ENCODE results near the gene TMEM63C.

TMEM63C gene, protein sequence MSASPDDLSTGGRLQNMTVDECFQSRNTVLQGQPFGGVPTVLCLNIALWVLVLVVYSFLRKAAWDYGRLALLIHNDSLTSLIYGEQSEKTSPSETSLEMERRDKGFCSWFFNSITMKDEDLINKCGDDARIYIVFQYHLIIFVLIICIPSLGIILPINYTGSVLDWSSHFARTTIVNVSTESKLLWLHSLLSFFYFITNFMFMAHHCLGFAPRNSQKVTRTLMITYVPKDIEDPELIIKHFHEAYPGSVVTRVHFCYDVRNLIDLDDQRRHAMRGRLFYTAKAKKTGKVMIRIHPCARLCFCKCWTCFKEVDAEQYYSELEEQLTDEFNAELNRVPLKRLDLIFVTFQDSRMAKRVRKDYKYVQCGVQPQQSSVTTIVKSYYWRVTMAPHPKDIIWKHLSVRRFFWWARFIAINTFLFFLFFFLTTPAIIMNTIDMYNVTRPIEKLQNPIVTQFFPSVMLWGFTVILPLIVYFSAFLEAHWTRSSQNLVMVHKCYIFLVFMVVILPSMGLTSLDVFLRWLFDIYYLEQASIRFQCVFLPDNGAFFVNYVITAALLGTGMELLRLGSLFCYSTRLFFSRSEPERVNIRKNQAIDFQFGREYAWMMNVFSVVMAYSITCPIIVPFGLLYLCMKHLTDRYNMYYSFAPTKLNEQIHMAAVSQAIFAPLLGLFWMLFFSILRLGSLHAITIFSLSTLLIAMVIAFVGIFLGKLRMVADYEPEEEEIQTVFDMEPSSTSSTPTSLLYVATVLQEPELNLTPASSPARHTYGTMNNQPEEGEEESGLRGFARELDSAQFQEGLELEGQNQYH

DNA sequence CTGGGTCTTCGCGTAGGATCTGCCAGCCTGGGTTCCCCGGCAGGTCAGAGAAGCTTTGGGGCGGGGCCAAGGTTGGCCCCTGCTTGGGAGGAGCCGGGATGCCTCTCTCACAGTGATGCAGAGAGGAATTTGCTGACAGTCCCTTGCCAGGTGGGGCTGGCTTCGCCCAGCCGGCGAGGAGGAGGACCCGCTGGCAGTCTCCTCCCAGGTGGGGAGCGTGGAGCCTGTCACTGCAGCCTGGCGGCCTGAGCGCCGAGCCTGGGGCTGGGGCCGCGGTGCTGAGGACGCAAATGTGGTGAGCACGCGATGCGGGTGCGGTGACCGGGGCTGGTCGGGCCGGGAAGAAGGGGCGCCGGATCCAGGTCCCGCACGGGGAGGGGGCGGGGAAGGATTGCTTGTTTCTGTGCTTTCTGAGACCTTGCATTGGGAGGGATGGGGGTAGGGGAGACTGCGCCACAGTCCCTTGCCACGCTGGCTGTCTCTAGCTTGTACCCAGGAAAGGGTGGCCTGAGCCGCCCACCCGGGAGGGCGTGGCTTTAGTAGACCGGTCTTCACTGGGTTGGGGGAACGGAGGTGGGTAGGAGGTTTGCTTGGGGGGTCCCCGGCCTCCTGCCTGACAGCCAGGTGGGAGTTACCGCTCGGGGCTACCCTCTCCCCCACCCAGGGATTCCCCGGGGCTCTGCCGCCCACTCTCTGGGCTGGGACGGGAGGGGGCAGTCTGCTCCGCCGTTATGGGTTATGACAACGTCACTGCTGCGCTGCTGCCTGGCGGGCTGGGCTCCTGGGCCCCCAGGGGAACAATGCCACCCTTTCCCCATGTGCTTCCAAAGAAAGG is at the start of gene TMEM63C:
Gene TMEM63C (plus strand): TSS at position 196 of the 835 bp plus-strand sequence. CDS start 37,016 bp downstream, outside the sequence.
- DNase-seq: peak; percentile 93

DNA sequence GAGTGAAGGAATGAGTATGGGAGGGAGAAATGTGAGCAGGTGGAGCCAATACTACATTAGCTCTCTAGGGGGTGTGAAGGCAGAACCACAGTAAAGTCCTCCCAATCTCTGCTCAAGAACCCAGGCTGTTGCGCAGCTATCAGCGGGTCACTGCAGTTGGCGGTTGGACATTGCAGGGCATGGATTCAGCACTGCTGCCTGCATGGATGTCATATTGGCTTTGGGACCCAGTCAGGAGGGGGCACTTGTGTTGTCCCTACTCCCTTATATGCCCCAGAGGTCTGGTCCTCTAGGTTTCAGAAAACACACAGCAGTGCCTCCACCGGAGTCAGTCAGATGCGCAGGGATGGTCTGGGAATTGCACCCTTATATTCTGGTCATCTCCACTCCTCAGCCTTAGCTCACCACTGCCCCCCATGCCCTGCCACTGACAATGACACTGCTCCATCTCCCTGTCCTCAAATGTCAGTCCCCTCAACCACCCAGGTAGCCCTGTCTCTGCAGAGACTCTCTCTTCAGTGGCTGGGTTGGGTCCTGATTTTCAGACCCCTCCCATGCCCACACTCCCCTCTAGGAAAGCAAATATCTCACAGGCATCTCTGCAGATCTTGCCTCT is 49.6 kb upstream of the TMEM63C start:
- DNase-seq: no peak

DNA sequence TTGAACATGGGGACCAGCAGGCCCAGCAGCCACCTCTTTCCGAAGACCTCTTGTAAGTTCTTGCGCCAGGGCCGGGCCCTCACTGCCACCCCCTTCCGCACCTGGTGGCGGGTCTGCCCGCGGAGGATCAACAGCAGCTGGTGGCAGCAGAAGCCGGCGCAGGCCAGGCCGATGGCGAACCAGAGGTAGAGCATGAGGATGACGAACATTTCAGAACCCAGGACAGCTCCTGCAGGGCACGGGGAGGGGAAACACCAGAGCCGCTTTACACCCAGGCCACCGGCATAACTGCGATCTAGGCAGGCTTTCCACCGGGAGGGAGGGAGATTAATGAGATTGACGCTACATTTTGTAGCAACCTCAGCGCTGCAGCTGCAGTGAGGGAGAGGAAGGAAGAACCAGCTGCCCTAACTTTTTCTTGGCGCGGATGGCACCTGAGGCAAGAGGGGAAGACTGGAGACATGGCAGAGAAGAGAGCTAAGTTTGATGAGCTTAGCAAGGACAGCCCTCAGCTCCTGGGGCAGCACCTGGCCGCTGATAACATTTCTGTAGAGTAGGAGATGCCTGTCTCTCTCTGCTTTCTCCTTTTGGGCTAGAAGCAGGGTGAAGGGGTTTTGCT is 47.8 kb upstream of the TMEM63C start:
- DNase-seq: no peak

DNA sequence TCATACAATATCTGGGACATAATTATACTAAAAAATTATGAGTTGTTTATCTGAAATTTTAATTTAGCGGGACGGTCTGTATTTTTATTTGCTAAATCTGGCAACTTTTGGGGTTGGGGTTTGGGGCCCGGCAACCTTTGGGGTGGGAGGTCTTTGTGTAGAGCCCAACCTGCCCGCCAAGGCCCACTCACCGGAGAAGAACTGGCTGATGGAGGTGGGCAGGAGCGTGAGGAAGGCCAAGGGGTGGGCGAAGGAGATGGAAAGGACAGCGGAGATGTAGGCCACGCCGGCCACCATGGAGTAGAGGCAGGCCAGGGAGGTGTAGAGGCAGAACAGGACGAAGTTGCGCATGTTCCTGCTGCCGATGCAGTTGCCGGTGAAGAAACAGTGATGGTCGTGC is 42.6 kb upstream of the TMEM63C start:
- DNase-seq: no peak

DNA sequence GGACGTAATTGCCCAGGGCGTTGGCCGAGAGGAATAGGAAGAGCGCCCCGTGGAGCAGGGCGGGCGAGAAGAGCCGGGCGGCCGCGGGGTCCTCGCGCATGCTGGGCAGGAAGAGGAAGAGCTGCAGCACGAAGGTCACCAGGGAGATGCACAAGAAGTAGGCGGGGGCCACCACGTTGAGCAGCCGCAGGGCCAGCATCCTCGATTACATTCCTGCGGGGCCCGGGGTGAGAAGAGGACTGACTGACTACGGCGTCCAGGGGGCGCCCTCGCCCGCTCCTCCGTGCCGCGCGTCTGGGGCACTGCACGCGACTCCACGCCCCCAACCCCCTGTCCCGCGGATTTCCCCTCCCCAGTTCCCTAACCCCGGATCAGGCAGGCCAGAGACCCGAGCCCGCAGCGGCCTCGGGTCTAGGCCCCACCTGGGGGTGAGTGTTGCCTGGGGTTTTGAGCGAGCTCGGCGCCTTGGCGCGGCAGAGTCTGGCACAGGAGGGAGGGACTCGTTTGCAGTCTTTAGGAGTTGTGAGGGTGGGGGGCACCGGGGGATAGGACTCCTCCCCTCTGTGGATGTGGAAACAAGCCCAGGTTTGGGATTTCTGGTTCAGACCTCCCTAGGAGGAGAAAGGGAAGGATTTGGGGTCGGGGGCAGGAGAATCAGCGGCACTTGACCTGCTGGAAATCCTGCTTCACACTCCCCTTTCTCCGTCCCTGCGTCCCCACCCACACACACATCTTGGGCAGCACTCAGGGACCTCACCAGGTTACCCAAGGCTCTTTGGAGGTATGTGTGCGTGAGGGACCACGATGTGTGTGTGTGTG is 41.8 kb upstream of the TMEM63C start:
- peak; percentile 66 for DNase-seq

DNA sequence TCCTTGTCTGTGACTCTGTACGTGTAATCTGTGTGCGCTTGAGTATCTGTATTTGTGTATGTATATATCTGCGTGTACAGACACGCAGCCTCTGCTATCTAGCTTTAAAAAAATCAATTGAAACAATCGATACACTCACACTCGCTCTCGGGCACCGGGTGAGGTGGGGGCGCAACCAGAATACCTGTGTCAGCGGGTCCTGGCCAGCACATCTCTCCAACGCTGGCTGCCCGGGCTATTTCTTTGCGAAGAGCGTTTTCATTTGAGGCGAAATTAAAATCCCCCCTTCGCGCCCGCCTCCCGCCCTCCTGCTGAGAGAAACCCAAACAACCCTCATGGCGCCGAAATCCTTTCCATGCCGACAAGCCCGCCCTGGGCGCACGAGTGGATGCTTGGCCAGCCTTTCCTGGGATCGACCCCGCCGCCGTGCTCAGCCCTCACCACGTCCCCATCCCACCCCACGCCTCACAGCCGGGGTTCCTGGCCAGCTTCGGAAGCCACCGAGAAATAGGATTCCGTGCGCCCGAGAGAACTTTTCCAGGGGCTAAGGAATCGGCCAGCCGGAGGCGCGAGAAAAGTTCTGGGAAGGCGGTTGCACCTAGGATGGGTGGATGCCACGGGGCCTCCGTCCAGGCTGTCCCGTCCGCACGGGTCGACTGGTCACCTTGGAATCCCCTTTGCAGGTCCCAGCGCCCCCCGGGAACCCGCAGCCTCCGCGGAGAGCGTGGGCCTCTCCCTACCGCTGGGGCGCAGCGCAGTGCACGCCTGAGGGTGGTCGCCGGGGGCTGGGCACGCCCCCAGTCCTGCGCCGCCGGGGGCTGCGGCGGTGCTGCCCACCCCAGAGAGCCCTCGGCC is 41.0 kb upstream of the TMEM63C start:
- DNase-seq: peak; percentile 17

DNA sequence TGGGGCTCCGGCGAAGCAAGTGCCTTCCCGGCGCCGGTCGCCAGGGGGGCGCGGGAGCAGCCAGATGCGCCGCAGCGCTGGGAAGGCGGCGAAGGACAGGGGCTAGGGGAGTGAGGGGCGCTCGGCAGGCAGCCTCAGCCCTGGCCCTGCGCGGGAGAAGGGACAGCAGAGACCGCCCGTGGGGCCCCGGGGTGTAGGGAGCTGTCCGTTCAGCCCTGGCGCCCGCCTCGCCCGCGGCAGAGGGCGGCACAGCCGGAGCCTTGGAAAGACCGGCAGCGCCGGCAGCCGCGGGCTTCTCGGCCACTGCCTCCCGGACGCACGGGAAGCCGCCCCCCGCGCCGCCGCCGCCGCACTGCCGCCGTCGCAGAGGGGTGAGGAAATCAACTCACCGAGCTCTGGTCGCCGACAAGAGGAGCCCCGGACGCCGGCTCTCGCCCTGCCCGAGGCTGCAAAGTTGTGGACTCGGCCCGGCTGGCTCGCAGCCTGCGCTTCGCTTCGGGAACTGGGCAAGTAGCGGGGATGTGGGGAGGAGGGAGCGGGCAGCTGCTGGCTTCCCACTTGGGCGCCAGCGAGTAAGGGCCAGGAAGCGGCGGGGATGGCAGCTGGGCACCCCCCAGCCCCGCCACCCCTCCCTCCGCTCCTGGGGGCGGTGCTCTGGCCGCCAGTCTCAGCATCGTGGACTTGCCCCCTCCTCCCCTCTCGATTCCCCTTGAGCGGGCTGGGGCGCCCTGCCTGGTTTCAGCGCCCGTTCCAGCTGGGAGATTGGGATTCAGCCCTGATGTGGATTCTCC is 40.2 kb upstream of the TMEM63C start, which contains the start of gene ZDHHC22:
Gene ZDHHC22 (minus strand): TSS at position 578 of the 791 bp plus-strand sequence. CDS start 2,053 bp downstream, outside the sequence.
- peak; percentile 42 for DNase-seq

DNA sequence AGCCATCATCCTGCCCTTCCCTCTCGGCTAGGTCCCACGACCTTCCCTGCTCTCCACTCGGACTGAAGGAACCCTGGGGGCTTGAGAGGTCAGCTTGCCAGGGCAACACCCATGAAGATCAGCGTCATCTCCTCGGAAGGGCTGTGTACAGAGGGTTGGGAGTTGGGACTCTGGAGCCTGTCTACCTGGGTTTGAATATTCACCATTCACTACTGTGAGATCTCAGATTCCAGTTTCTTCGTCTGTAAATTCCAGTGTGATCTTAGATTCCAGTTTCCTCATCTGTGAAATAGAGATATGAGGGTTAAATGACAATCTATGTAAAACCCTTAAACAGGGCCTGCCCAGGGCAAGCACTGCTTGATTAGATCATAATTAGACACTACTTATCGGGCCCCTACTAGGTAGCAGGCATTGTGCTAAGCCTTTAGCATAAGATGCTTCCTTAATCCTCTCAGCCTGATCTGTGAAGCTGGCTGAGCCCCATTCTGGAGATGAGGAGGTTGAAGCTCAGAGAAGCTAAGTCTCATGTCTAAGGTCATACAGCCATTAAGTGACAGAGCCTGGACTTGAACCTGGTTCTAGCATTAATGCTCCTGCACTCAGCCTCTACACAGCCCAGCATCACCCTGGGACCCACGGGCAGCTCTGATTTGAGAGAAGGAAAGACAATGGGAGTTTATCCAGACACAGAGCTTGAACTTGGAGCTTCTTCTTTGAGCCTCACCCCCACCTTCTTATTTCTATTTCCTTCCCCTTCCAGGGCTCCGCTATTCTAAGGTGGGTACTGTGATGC is 39.4 kb upstream of the TMEM63C start:
- no peak for DNase-seq

DNA sequence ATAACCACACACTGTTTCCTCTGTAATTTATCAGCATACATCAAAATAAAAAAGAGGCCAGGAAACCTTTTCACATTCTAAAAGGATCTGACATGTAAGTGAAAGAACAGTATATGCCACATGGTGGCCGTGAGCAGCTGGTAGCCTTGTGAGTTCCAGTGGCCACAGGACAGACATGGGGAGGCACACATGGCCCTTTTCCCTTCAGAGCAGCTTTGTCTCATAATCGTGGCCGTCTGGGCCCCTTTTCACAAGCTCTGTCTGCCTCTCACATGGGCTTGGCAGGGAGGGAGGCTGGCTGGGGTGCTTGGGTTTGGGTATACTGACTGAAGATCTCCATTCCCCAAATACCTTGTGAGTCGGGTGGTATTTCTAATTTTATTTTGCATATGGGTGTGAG is 38.5 kb upstream of the TMEM63C start:
- DNase-seq: no peak

DNA sequence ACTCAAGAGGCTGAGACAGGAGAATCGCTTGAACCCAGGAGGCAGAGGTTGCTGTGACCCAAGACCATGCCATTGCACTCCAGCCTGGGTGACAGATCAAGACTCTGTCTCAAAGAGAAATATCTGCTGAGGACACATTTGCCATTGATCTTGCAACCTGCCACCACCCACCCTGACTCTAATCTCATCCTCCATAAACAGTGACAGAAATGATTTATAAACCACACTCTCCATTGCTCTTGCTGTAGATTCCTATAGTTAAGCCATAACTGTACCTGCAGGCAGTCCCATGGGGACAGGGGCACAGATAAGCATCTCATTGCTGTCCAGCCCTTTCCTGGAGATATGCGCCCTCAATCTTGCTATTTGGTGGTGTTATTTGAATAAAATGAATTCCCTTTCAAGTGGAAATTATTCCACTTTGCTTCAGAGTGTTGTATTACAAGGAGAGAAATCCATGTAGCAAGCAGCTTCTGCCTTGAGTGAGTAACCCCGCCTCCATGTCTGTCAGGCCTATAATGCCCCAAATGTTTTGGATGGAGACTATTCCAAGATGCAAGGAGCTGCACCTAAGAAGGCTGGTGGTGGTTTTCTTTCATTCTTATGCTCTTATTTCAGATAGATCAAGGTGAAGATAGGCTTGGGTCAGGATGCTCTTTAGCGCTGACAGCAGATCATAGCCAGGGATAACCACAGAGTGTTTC is 37.0 kb upstream of the TMEM63C start:
- DNase-seq: no peak

DNA sequence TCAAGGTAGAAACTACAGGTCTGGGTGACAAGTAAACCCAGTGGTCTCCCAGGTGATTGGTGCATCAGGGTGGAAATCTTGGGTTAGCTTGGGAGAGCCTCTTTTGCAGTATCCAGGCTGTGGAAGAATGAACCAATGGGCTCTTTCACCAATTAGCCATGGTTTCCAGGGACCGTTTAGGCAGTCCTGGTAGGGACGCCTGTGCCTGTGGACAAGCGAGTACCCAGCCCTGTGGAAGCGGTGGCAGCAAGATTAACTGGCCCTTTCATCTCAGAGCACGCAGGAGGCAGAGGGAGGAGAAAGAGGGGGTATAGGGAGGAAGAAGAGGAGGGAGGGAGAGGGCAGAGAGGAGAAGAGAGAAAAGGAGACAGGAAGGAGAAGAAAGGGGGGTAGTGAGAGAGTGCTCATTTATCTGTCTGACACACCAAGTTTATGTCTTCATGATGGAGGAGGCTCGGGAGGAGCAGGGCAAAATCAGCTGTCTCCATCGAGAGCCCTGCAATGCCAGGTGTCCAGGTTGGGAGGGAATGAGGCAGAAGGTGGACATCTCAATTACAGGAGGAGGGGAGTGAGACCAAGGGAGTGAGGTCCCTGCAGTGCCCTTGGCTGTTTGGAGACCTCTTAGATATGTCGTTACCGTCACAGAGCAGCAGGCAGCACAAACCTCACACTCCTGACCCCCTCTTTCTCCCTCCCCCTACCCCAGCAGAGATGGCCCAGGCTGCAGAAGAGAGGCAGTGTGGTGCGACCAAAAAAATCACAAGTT is 35.4 kb upstream of the TMEM63C start:
- DNase-seq: no peak

DNA sequence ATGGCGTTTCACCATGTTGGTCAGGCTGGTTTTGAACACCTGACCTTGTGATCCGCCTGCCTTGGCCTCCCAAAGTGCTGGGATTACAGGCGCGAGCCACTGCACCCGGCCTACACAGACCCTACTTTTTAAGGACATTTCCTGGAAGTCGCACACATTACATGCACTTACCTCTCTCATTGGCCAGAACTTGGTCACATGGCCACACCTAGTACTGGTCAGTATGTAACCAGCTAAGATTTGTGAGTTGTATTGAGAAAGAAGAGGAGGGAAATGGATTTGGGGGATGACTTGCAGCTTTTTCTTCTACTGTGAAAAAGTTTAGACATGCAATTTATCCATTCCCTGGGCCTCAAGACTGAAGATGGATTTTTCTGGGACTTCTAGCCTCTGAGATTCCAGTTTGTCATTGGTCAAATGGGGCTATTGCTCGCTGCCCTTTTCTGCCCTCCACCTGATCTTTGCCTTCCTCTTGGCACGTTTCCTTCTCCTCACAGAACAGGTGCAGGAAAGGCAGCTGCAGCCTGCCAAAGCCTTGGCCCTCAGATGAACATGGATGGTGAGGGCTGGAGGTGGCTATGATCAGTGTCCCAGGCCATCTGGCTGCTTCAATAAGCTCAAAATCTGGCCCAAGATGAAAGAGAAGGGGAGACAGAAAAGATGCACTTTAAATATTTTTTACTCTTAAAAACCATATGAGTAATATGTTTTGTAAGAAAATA is 32.9 kb upstream of the TMEM63C start:
- peak; percentile 13 for DNase-seq

DNA sequence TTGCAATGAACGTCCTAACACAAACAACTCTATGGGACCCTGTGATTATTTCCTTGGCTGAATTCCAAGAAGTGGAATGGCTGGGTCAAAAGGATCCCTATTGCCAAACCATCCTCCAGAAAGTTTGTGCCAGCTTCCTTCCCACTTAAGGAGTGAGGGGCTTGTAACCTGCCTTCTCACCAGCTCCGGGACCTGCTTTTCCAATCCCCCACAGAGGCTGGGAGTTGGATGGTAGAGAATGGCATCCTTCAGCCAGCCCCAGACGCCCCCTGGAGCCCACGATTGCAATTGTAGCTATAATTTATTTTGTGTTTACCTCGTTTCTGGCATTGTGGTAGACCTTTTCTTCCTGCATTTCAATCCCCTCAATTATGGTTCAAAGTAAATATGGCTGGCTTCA is 30.4 kb upstream of the TMEM63C start:
- peak; percentile 16 for DNase-seq

DNA sequence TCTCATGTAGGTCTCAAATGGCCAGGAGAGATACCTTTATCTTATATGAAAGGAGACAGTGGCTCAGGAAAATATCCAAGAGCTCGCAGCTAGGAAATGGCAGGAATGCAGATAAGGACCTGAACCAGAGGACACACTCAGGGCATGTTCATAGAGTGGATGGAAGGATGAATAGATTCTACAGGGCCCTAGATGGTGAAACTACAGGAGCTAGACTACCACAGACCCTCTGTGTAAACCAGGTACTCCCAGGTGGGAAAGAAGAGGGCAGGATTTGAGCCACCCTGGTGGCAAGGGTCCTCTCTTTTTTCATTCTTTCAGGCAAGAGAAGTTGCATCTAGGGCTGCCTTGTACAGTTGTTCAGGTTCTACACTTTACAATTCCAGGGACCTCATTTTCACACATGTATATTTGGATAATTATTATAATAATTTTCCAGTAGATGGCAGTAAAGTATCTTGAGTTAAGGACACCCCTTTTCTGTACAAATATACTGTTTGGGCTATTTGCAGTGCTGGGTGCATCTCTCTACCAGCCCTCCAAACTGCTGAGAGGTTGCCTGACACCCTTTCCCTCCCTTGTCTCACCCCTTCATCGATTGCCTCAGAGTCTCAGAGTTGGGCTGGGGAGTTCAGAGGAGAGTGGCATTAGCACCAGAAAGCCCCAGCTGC is 29.5 kb upstream of the TMEM63C start:
- peak; percentile 78 for DNase-seq

DNA sequence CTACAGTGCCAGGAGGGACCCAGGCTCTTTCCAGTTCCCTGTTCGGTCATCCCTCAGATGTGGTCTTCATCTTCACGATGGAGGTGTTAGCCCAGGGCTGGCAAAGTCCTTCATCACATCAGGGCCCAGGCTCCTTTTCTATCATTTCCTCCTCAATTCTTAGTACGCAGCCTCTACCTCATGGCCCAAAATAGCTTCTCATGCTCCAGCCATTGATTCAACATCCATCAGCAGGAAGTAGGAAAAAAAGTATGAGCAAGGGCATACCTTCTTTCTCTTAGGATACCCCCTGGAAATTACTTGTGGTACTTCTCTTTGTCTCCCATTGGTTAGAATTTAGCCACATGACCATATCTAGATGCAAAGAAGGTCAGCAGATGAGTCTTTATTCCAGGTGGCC is 27.8 kb upstream of the TMEM63C start:
- DNase-seq: no peak

DNA sequence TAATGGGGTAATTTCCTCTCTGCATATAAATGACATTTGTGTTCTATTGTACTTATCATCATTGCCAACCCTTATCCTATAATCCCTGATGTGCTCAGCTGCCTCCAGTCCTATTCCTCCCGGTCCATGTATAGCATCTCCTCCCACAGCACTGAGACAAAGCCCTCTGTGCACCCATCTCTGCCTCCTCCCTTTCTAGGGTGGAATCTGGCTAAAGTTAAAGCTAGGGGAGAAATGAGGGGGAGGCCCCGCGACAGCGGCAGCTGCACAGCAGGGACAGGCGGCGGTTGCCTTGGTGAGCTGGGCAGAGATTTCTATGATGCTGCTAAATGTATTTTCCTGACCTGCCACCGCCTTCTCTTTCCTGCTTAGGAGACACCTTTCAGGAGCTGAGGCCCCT is 27.2 kb upstream of the TMEM63C start:
- no peak for DNase-seq
